Measurements from ENCODE around the gene LMBRD1.
A peak's percentile ranks its signal among the peaks of the same experiment; 100 is the strongest.
"Not testable (repeated sequence)": the region's sequence is repeated elsewhere in the genome, so short reads cannot be mapped to it uniquely, and the experiment has no call there.

Gene LMBRD1

GRCh38 chr6:69796073-69796641, 653 bp downstream of the LMBRD1 start:
- peak; percentile 22 to 50 for DNase-seq

DNA sequence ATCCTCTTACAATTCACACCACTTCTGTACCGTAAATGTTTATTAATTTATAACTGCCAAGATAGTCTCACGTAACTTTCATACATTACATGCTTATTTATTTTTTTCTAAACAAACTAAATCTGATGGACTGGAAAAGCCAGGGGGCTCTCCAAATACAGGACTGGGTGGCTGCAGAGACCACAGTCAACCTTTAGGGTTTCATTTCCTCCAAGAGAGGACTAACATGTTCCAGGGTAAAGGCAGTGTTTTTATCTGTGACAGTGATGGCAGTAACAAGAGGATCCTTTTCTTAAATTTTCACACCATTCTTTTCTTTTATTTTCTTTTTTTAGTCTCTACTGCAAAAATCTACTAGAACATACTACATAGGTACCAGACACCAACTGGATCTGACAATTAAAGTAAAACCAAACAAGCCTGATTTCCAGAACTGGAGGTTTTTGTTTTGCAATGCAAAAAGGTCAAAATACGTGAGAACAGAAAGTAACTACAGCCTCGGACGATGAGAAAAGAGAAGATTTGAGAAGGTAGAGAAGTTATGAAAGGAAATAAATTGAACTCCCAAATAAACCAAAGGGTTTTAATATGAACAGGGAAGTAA, 1.2 kb downstream of the LMBRD1 start:
- DNase-seq, result no peak

DNA sequence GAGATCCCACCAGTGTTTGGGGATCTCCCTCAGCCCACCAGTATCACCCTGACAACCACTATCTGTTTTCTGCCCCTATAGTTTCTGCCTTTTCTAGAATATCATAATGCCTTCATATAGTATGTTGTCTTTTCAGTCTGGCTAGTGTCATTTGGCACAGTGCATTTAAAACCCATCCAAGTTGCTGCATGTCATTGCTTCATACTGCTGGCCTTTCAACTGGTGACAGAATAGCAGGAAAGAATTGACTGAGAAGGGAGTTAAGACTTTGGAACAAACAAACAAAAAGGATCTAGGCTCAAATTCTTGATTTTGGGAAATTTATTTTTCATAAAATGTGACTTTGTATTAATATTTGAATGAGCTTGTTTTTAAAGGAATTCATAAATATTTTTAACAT, 4.5 kb downstream of the LMBRD1 start:
- no peak for DNase-seq

GRCh38 chr6:69791065-69791471, 5.7 kb downstream of the LMBRD1 start:
- no peak for DNase-seq

- no peak for DNase-seq
These were observed 6.2 kb downstream of the LMBRD1 start for GRCh38 chr6:69790629-69791028.

GRCh38 chr6:69789578-69789977, 7.2 kb downstream of the LMBRD1 start:
- DNase-seq, result no peak

DNA sequence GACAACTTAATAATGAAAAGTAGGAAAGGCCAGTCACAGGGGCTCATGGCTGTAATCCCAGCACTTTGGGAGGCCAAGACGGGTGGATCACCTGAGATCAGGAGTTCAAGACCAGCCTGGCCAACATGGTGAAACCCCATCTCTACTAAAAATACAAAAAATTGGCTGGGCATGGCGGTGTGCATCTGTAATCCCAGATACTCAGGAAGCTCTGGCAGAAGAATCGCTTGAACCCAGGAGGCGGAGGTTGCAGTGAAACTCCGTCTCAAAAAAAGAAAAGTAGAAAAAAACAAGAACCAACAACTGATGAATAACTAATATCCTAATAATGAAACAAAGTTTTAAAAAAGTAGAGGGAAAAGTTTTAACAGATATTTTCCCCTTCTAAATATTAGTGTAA, 9.4 kb downstream of the LMBRD1 start:
- DNase-seq, result not testable (repeated sequence)

DNA sequence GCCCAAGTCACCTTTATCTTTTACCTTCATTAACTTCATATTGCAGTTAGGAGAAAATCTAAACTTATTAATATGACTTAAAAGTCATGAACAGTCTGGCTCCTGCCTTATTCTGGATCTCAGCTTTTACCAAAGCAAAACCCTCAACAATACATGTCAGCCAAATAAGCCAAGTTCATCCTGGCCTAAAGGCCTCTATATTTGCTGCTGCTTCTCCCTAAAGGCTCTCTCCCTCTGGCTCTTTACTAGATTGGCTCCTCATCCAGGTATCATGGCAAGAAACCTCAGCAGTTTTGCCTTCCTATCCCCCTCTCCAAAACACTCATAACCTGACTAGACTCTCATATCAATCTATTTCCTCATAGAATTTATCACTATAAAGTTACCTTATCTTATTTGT, 11.1 kb downstream of the LMBRD1 start:
- no peak for DNase-seq

DNA sequence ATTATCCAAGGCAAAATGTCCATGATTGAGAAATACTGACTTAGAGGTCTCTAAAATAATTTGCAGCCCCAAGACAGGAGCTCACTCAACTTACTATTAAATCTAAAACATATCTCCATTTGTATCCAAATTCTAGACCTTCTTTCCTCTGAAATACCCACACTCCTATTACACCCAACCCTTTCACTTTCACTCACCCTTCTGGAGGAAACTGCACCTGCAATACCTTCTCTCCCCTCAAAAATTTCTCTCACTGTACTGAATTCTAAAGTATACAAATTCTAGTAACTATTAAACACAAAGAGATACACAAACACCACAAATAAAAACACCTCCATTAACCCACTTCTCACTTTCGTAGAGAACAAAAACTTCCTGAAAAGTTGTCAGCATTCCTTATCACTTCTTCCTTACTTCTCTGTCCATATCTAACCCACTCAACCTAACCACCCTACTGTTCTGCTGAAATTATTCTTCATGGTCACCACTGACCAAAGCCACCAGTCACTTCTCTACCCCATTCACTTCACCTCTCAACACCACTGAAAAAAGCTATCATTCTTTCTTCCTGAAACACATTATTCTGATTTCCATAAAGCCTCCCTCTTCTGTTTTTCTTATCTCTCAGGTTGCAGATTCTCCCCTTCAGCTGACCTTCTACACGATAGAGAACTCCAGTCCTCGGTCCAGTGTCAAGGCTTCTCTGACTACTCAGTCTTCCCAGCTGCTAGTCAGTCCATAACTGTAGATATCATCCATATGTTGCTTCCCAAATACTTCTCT, 12.0 kb downstream of the LMBRD1 start:
- DNase-seq, result no peak

- DNase-seq, result no peak
These were observed 13.7 kb downstream of the LMBRD1 start for GRCh38 chr6:69783108-69783507.

DNA sequence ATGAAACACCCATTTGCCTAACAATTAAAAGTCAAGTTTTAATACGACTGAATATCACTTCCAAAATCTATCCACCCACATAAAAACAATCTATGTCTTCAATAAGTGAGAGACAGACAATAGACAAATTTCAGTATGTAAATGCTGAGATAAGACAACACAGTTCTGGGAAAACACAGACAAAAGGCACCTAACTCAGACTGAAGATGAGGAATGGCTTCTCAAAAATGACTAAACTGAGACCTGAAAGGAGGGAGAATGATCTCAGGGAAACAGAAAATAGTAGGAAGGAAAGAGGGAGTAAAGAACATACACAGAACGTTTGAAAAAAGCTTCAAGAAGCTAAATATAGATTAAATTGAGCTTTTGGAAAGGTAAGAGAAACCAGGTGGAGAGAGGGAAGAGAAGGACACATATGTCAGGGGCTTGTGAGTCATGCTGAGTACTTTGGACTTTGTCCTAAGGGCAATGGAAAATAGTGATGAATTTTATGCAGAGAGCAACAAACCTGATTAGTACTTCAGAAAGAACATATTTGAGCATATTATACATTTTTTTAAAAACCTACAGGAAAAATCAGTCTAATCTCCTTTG, 16.1 kb downstream of the LMBRD1 start:
- DNase-seq, result no peak

DNA sequence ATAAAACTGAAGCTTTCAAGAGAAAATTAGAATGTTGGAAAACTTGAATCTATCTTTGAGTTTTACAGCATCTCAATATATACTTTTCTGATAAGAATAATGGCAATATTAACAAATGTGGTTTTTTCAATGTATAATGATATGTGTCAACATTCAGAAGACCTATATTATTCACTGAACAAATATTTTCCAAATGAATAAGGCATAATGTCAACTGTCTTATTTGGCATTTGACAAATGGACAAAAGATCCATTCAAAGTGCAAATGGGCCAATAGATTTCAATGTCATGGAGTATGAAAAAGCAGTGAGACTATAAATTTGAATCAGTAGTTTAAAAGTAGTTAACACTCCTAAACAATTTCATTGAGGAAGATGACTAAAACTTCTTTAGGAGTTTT, 20.9 kb downstream of the LMBRD1 start:
- no peak for DNase-seq

- DNase-seq, result no peak
These were observed 21.3 kb downstream of the LMBRD1 start for GRCh38 chr6:69775585-69775849.

DNA sequence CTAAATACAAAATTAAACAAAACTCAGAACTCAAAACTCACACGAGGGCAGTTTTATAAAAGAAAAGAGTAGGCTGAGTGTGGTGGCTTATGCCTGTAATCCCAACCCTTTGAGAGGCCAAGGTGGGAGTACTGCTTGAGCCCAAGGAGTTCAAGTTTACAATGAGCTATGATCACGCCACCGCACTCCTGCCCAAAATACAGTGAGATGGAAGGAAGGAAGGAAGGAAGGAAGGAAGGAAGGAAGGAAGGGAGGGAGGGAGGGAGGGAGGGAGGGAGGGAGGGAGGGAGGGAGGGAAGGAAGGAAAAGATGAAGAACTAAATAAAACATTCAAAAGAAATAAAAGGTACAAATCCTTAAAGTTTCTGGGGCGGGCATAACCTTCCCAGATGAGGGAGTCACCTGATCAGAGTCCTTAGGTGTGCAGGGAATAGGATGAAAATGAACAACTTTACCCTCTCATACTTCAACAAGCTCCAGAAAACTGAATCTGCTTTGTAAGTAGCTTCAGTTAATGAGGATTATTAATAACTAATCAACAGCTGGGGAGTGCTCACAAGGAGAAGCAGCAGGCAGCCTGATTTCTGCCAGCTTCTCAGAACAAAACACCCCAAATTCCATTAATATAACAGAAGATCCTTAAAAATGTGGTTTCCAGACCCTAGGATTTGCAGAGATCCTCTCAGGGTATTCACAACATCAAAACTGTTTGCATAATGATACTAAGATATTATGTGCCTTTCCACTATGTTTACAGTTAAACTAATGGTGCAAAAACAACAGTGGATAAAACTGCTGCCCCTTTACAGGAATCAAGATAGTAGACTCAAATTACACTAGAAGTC, 21.8 kb downstream of the LMBRD1 start:
- no peak for DNase-seq

- DNase-seq, result no peak
These were observed 25.5 kb downstream of the LMBRD1 start for GRCh38 chr6:69771158-69771906.

GRCh38 chr6:69768664-69769063, 28.1 kb downstream of the LMBRD1 start:
- DNase-seq, result no peak

- no peak for DNase-seq
These were observed 33.0 kb downstream of the LMBRD1 start for GRCh38 chr6:69763763-69764162.

GRCh38 chr6:69761853-69762252, 35.0 kb downstream of the LMBRD1 start:
- DNase-seq, result no peak

DNA sequence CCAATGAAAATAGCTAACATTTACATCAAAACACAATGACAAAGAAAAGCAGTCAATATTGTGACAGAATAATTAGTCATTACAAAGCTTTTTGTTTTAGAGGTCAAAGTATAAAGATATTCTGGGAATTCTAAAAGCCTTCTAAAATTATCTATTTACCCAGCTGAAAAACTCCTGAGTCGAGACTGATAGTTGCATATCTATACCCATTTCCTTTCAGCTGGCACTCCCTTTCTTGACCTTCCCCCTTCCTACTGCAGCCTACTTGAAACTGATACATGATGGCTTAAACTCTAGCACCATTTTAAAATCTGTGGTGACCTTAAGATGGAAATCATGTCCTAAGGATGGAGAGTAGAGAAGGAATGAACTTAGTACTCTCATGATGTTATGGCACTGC, 38.6 kb downstream of the LMBRD1 start:
- no peak for DNase-seq

GRCh38 chr6:69756907-69757306, 39.9 kb downstream of the LMBRD1 start:
- DNase-seq, result no peak

DNA sequence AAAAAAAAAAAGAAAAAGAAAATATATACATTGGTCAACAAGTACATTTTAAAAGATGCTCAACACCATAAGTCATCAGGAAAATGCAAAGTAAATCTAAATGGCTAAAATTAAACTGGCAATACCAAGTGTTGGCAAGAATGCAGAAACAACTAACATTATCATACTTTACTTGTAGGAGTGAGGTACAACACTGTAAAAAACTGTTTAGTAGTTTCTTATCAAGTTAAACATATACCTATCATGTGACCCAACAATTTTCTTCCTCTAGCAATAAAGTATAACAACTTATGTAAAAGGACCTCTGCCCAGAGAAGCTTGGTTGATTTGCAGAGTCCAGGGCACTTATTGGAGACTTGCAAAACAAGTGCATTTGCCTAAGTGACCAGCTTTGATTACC, 40.4 kb downstream of the LMBRD1 start:
- DNase-seq, result no peak

GRCh38 chr6:69735027-69735426, 61.8 kb downstream of the LMBRD1 start:
- no peak for DNase-seq

- no peak for DNase-seq
These were observed 64.2 kb downstream of the LMBRD1 start for GRCh38 chr6:69732640-69733039.

Data from activated CD4-positive, alpha-beta T cell treated with anti-CD3 and anti-CD28 coated beads for 4 hours (primary cell).